Measurements from ENCODE around the gene NFATC4.
A peak's percentile ranks its signal among the peaks of the same experiment; 100 is the strongest.

NFATC4 gene

DNA sequence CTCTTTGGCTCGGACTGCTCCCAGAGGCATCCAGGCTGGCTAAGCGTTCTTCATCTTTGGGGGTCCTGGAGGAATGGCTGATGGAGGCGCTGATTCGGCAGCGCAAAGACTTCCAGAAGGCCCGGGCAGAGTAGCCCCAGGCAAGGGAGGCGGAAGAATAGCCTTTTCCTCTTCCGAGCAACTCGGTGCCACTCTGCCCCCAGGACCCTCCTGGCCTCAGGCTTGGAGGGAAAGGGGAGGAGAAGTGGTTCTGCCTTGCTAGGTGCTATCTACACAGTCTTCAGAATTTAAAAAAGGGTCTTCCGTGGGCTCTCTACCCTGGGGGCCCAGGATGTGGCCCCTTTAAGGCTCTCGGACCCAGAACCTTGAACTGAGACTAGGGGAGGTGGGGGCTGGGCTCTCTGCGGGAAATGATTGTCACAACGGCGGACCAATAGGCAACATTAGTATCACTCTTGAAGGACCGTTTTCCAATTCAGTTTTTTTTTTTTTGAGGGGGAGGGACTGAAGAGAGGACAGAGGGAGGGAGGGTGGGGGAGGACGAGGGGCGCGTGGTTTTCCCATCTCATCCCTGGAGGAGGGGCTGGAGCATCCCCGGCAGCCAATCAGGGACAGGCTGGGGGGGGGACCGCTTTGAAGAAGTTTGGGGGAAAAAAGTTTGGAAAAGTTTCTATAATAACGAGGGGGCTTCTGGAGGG lies at the start of gene NFATC4:
Gene NFATC4, plus strand, starts transcription at position 671 of the 698 bp plus-strand sequence. CDS start 157 bp downstream, outside the sequence.
- DNase-seq, result peak; percentile 94 to 97 (median 96)

GRCh38 chr14:24321212-24321975 lies 46.6 kb upstream of the NFATC4 start:
- no peak for DNase-seq

- DNase-seq, result no peak
Observed at GRCh38 chr14:24322672-24323071, 45.3 kb upstream of the NFATC4 start.

DNA sequence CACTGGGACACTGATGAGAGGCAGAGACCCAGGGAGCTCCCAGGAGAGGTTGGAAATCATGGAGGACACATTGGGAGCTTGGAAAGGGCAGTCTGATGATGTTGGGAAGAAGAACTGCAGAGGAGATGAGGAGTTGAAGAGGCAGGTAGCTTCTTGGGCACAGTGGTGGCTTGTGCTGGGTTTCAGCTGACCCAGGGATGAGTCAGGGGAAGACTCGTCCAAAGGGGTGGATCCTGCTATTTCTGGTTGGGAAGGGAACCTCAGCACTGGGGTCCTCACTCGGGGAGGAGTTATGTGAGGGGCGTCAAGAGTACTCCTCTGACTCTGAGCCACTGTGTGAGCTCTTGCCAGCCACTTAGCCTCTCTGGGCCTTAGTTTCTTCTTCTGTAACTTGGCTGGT lies 44.6 kb upstream of the NFATC4 start:
- DNase-seq, result no peak

- DNase-seq, result no peak
Observed at GRCh38 chr14:24324024-24324423, 44.0 kb upstream of the NFATC4 start.

DNA sequence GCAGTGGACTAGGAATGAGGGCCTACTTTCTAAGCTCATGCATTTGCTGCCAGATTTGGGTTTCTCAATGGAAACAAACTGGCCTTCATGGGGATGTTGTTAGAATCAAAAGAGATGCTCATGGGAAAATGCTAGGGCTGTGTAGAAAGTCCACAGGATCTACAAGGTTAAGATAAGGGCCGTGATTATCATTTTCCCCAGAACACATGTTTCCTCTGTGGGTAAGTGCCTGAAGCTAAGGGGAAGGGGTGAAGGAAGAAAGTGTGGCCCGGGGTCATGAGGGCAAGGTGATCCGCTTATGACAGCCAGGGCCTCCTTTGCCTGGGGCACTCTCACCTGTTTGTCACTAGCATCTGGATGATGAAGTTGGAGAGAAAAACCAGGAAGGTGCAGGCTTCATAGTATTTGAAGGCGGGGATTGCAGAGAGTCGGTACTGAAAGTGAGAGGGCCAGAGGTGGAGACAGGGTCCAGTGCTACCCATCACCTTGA lies 42.9 kb upstream of the NFATC4 start:
- no peak for DNase-seq

DNA sequence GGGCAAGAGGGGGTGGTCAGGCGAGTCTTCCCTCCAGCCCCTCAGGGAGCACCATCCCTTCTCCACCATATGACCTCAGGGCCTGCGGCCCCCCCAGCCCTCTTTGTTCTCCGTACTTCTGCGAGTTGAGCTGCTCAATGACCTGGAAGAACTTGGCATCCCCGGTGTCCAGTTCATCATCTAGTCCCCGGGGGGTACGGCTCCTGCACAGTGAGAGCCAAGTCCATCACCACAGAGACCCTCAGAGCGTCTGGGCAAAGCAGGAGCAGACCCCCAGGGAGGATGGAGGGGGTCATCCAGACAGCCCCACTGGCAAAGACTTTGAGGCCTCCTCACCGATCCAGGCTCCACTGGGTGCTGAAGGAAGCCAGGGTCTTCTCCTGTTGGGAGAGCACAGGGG lies 42.0 kb upstream of the NFATC4 start:
- no peak for DNase-seq

DNA sequence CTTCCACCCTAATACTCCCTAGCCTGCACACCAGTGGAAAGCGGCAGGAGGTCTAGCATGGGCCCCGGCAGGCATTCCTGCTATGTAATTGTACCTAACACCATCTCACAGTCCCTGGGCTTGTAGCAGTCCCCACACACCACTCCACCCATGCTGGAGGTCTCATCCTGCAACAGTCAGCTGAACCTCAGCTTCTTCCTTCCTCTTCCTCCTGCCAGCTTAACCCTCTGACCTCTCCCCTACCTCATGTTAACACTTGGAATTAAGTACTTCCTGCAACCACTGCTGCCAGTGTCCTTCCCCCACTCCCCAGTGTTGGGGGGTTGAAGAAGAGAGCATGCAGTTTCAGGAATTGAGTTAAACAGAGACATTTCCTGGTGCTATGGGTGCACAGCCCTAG lies 40.7 kb upstream of the NFATC4 start:
- DNase-seq, result no peak

GRCh38 chr14:24327914-24328313 lies 40.1 kb upstream of the NFATC4 start:
- DNase-seq, result peak in 1 of 3 experiments; percentile 50

- DNase-seq, result no peak
Observed at GRCh38 chr14:24329073-24329663, 38.8 kb upstream of the NFATC4 start.

- no peak for DNase-seq
Observed at GRCh38 chr14:24329736-24330135, 38.2 kb upstream of the NFATC4 start.

- DNase-seq, result no peak
Observed at GRCh38 chr14:24330973-24331674, 36.9 kb upstream of the NFATC4 start.

GRCh38 chr14:24331731-24332267 lies 36.2 kb upstream of the NFATC4 start:
- DNase-seq, result peak in 2 of 3 experiments; percentile 42 to 81

- peak; percentile 86 to 92 (median 89) for DNase-seq
Observed at GRCh38 chr14:24332268-24332993, 35.6 kb upstream of the NFATC4 start.

DNA sequence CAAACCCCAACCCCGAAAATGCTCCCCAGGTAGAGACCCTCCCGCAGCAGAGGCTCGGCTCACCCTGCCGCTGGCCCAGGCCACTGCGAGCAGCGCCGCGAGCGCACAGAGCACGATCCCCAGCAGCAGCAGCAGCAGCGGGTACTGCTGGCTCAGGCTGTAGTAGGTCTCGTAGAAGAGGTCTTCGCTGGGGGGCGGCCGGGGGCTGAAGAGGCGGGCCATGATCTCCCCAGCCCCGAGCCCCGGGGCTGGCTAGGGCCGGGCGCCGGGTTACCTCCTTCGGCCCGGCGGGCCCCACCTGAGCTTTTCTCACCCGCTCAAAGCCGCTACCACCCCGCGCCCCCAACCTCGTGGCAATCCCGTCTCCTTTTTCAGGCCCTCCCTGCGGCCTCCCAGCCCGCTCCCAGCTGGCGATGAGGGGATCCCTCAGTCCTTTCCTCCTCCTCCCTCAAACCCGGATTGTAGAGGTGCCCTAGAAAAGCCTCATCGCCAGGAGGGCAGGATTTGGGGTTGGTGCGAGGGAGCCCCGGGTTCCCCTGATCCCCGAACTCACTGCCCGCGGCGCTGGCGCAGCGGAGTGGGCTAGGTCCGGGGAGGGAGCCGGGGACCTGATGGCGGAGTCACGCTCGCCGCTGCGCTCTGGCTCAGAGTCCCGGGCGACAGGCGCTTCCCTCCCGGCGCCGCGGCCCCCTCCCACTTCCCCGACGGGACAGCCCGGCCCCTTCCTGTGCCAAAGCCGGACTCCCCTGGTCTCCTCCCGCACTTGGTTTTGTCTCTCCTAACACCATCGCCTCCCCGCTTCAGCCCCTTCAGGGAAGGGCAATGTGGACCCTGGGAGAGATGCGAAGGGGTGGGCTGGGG lies 33.3 kb upstream of the NFATC4 start, which contains the start of gene ADCY4:
Gene ADCY4, minus strand, starts transcription at position 641 of the 861 bp plus-strand sequence. Its CDS starts 419 bp downstream, at position 222.
- DNase-seq, result peak in 2 of 3 experiments; percentile 45 to 61

- no peak for DNase-seq
Observed at GRCh38 chr14:24335461-24336171, 32.4 kb upstream of the NFATC4 start.

GRCh38 chr14:24337144-24337823 lies 30.7 kb upstream of the NFATC4 start:
- DNase-seq, result no peak

DNA sequence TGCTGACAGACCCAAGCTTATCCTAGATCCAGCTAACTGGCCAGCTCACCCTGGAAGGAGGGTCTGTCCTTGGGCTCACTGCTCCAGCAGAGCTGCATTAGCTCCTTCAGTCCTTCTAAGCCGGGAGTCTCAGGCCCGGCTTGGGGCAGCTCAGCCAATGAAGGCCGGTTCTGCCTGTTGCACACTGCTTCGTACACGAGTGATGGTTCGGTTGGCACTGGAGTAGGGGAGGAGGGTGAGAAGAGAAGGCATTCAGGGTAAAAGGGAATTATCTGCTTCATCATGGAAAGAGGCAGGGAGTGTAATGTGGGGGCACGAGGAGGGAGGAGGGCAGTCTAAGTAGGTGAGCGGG lies 30.2 kb upstream of the NFATC4 start:
- DNase-seq, result no peak

GRCh38 chr14:24338843-24339242 lies 29.1 kb upstream of the NFATC4 start:
- DNase-seq, result no peak
